HG03103 (cell line): Measurements from ENCODE around the gene MOAP1.
A peak's percentile ranks its signal among the peaks of the same experiment; 100 is the strongest.
"Not testable (repeated sequence)": the region's sequence is repeated elsewhere in the genome, so short reads cannot be mapped to it uniquely, and the experiment has no call there.

Source experiments
- ATAC-seq: cut with Tn5 transposase; IDR thresholded peaks from one replicate; pipeline ENCODE4 v1.9.1; 2021; ENCODE audit warnings: low read depth; ENCODE audit not compliant: unreplicated experiment

Gene MOAP1

GRCh38 chr14:93184391-93185348 is at the start of gene MOAP1, which contains the start of gene LYSET:
TSS of gene MOAP1 (minus strand) at chr14:93184897. CDS start at chr14:93184242, 655 bp downstream.
TSS of gene LYSET (plus strand) at chr14:93185317. CDS start at chr14:93185406, 89 bp downstream.
- ATAC-seq, result peak; percentile 81

- not testable (repeated sequence) for ATAC-seq
Observed at GRCh38 chr14:93233078-93233477, 48.4 kb upstream of the MOAP1 start.

GRCh38 chr14:93232159-93232558 is 47.5 kb upstream of the MOAP1 start:
- ATAC-seq, result no peak

GRCh38 chr14:93231129-93231979 is 46.7 kb upstream of the MOAP1 start:
- no peak for ATAC-seq

GRCh38 chr14:93230539-93230938 is 45.8 kb upstream of the MOAP1 start:
- ATAC-seq, result no peak

GRCh38 chr14:93228550-93228949 is 43.9 kb upstream of the MOAP1 start:
- no peak for ATAC-seq

GRCh38 chr14:93223565-93223964 is 38.9 kb upstream of the MOAP1 start:
- no peak for ATAC-seq

- no peak for ATAC-seq
Observed at GRCh38 chr14:93220509-93220908, 35.8 kb upstream of the MOAP1 start.

GRCh38 chr14:93219103-93219726 is 34.5 kb upstream of the MOAP1 start:
- no peak for ATAC-seq

- ATAC-seq, result no peak
Observed at GRCh38 chr14:93214598-93214997, 29.9 kb upstream of the MOAP1 start.

- peak; percentile 59 for ATAC-seq
Observed at GRCh38 chr14:93212432-93212831, 27.7 kb upstream of the MOAP1 start.

GRCh38 chr14:93207468-93208308 is 23.0 kb upstream of the MOAP1 start:
- ATAC-seq, result peak; percentile 13

- peak; percentile 73 for ATAC-seq
Observed at GRCh38 chr14:93206793-93207467, 22.2 kb upstream of the MOAP1 start, which contains the start of the genes GON7 and UBR7. TSS of gene GON7 (minus strand) at chr14:93207065. CDS start at chr14:93207037, 28 bp downstream. TSS of gene UBR7 (plus strand) at chr14:93207256. CDS start at chr14:93207292, 36 bp downstream.

- ATAC-seq, result no peak
Observed at GRCh38 chr14:93201155-93201704, 16.5 kb upstream of the MOAP1 start.

GRCh38 chr14:93200553-93200952 is 15.9 kb upstream of the MOAP1 start:
- ATAC-seq, result no peak

GRCh38 chr14:93199031-93199430 is 14.3 kb upstream of the MOAP1 start:
- ATAC-seq, result no peak

GRCh38 chr14:93195316-93195999 is 10.8 kb upstream of the MOAP1 start:
- ATAC-seq, result no peak

GRCh38 chr14:93186956-93187355 is 2.3 kb upstream of the MOAP1 start:
- ATAC-seq, result no peak
